Neuron (in vitro differentiated cells): ENCODE data around the gene RYR2.

Experiments used
- H2AFZ ChIP-seq: one replicate; pipeline ENCODE4 v1.6.1; 2013; ENCODE audit warnings: low read depth, mild to moderate bottlenecking, inconsistent platforms, low read length, moderate library complexity
- H3K27me3 ChIP-seq: one replicate; pipeline ENCODE4 v1.6.1; 2013; ENCODE audit warnings: low read length; ENCODE audit not compliant: insufficient read depth
- H3K36me3 ChIP-seq: one replicate; pipeline ENCODE4 v1.6.1; 2013; ENCODE audit warnings: low read length; ENCODE audit not compliant: insufficient read depth
- H3K4me1 ChIP-seq: one replicate; pipeline ENCODE4 v1.6.1; 2013; ENCODE audit warnings: low read length; ENCODE audit not compliant: insufficient read depth
- H3K4me3 ChIP-seq: 2 replicates; pipeline ENCODE4 v1.5.1; 2013; ENCODE audit warnings: mild to moderate bottlenecking, low read length, moderate library complexity
- H3K9me3 ChIP-seq: one replicate; pipeline ENCODE4 v1.6.1; 2013; ENCODE audit warnings: low read length

The RYR2 gene

GRCh38 chr1:237205400-237206064 lies 163.5 kb downstream of the RYR2 start:
- Histone ChIP-seq H3K36me3 (no peaks in the 10 kb centered on the region), H3K27me3 (peaks cover 2% of the 10 kb centered on the region), H3K4me1 (no peaks in the 10 kb centered on the region), H3K4me3 (no peak overlapping the region), H2AFZ (no peak overlapping the region), H3K9me3 (no peaks in the 10 kb centered on the region)

DNA sequence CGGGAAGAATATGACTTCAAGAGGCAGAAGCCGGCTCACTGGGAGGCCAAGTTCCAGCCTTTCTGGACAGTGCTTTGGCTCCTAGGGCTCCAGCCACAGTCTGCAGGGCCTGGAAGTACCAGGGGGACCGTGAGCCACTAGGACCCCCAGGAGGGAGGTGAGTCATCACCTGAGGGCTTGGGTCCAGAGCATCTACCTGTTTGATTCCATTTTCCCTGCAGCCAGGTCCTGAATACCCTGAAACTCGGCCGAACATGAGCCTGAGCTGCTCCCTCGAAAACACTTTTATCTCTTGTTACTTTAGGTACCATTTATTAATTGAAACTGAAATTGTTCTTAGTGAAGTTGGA lies 164.1 kb downstream of the RYR2 start:
- Histone ChIP-seq H3K27me3 (peaks cover 2% of the 10 kb centered on the region), H3K4me3 (no peak overlapping the region), H2AFZ (no peak overlapping the region), H3K9me3 (no peaks in the 10 kb centered on the region), H3K4me1 (no peaks in the 10 kb centered on the region), H3K36me3 (no peaks in the 10 kb centered on the region)

DNA sequence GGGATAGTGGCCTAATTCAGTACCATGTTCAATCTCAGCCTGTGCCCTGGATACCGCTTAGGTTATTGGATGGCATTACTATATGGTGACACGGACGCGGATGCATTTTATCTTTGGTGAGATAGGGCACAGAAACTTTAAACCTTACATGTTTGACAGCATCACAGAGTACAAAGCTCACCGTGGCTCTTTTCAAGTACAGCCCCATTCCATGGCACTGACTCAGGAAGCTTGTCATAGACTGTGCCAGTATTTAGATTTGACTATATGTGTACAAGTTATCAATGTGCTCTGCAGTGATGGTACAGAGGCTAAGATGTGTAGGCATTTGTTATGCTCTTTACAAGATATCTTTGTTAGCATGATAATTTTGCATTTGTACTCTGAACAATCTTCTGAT lies 169.0 kb downstream of the RYR2 start:
- H2AFZ ChIP-seq = no peak overlapping the region
- H3K27me3 ChIP-seq = peaks cover under 1% of the 10 kb centered on the region
- H3K36me3 ChIP-seq = no peaks in the 10 kb centered on the region
- no peaks in the 10 kb centered on the region for H3K9me3 ChIP-seq
- no peak overlapping the region for H3K4me3 ChIP-seq
- H3K4me1 ChIP-seq = no peaks in the 10 kb centered on the region

DNA sequence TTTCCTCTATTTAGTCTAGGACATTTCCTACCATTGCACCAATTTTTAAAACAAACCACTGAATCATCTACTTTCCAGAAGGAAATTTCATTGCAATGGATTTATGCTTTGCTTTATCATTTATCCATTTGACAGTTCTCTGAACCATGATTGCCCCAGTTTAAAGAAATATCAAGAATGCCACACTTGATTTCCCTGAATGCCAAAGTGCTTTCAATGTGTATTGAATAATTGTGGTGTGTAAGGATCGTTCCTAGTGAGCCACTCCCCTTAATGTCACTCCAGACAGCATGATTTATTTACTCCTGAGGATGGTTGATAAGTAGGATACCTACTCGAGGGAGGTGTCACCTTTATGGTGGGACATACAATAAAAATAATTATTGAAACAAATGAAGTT lies 169.6 kb downstream of the RYR2 start:
- Histone ChIP-seq H2AFZ (no peak overlapping the region), H3K4me1 (no peaks in the 10 kb centered on the region), H3K27me3 (no peaks in the 10 kb centered on the region), H3K9me3 (no peaks in the 10 kb centered on the region), H3K36me3 (no peaks in the 10 kb centered on the region), H3K4me3 (no peak overlapping the region)

- Histone ChIP-seq H3K36me3 (no peaks in the 10 kb centered on the region), H3K9me3 (no peaks in the 10 kb centered on the region), H2AFZ (no peak overlapping the region), H3K4me1 (no peaks in the 10 kb centered on the region), H3K27me3 (peaks cover 3% of the 10 kb centered on the region), H3K4me3 (no peak overlapping the region)
Observed at GRCh38 chr1:237219751-237220642, 178.0 kb downstream of the RYR2 start.

DNA sequence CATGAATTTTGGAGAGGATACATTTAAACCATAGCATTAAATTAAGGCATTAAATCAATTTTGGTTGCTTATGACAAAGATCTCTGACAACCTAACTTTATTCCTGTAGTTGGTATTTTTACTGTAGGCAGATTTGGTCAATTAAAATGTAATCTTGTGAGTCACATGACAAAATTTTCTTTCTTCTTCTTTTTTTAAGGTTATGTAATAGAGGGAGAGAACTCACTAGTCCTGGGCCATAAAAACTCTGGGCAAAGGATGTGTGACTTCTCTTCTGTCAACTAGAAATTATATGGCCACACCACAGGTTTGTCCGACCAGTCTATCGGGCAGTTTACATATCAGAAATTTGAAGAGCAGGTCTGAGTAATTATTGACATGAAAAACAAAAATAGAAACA lies 181.4 kb downstream of the RYR2 start:
- Histone ChIP-seq H3K4me1 (no peaks in the 10 kb centered on the region), H3K4me3 (no peak overlapping the region), H3K27me3 (no peaks in the 10 kb centered on the region), H3K9me3 (no peaks in the 10 kb centered on the region), H2AFZ (no peak overlapping the region), H3K36me3 (no peaks in the 10 kb centered on the region)

DNA sequence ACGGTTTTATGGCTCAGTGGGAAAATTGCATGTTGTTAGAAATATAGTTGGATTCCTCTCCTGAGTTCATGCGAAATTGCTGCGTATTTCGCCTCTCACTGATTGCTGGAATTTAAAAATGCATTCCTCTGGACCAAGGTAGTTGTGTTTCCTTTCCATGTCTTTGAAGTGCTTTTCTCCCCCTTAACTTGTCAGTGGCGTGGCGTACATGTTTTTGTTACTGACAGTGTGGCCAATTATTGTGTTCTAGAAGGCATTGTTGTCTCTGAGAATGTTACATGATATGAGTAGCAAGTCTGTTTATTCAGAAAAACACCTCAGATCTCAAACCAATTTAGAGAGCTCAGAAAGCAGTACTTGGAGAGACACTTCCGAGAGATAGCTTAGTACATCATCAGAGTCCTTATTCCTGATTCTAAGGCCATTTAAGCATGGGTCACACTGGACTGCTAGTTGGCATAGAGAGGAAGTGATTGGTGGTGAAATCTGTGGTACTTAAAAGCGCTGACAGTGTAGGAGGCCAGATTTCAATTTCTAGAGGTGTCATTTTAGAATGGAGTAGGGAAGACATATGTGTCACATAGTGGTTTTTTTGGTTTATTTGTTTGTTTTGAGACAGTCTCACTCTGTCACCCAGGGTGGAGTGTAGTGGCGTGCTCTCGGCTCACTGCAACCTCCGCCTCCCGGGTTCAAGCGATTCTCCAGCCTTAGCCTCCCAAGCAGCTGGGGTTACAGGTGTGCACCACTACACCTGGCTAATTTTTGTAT lies 184.4 kb downstream of the RYR2 start:
- Histone ChIP-seq H3K4me1 (no peaks in the 10 kb centered on the region), H3K27me3 (no peaks in the 10 kb centered on the region), H3K9me3 (no peaks in the 10 kb centered on the region), H3K36me3 (no peaks in the 10 kb centered on the region), H3K4me3 (no peak overlapping the region), H2AFZ (no peak overlapping the region)

DNA sequence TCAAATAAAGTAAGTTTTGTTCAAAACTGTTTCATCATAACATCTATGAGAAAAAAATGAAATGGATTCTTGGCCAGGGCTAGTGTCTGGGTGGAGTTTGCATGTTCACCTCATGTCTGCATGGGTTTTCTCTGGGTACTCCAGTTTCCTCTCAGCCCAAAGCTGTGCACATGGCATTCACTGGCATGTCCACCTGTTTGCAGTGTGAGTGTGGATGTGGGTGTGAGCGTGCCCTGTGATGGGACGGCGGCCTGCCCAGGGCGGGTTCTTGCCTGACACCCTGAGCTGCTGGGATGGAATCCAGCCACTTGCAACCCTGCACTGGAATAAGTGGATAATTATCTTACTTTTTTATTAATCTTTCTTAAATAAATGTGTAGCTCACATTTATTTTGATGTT lies 185.5 kb downstream of the RYR2 start:
- Histone ChIP-seq H3K27me3 (no peaks in the 10 kb centered on the region), H3K9me3 (no peaks in the 10 kb centered on the region), H2AFZ (no peak overlapping the region), H3K36me3 (no peaks in the 10 kb centered on the region), H3K4me3 (no peak overlapping the region), H3K4me1 (no peaks in the 10 kb centered on the region)

DNA sequence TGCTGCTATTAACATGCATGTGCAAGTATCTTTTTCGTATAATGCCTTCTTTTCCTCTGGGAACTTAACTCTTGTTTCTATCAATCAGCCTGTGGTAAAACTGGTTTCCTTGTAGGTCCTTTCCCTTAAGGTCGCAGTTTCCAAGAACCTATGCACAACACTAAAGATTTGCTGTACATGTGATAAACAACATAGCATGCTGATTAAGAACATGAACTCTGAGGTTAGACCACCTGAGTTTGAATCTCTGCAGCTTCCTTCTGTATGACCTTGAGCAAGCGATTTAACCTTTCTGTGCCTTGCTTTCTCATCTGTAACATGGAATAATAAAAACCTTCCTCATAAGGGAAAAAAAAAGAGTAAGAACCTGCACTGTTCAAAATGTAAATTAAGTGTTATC lies 186.4 kb downstream of the RYR2 start:
- Histone ChIP-seq H3K36me3 (no peaks in the 10 kb centered on the region), H3K27me3 (no peaks in the 10 kb centered on the region), H3K9me3 (no peaks in the 10 kb centered on the region), H3K4me1 (no peaks in the 10 kb centered on the region), H3K4me3 (no peak overlapping the region), H2AFZ (no peak overlapping the region)

DNA sequence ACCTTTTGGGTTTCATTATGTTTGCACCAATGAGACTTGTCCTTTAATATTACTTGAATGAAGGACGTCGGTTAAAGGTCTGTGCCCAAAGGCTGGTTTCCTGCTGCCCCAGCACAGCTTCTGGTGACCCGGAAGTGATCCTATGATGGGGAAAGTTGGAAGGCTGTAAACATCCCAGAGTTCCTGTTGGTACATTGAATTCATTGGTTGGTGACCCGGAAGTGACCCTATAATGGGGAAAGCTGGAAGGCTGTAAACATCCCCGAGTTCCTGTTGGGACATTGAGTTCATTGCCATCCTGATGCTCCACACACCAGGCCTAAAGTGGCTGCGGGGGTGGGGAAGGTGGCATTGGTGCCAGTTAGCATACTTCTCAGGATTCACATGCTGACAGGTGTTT lies 187.3 kb downstream of the RYR2 start:
- Histone ChIP-seq H3K36me3 (no peaks in the 10 kb centered on the region), H2AFZ (no peak overlapping the region), H3K9me3 (no peaks in the 10 kb centered on the region), H3K27me3 (no peaks in the 10 kb centered on the region), H3K4me1 (no peaks in the 10 kb centered on the region), H3K4me3 (no peak overlapping the region)

DNA sequence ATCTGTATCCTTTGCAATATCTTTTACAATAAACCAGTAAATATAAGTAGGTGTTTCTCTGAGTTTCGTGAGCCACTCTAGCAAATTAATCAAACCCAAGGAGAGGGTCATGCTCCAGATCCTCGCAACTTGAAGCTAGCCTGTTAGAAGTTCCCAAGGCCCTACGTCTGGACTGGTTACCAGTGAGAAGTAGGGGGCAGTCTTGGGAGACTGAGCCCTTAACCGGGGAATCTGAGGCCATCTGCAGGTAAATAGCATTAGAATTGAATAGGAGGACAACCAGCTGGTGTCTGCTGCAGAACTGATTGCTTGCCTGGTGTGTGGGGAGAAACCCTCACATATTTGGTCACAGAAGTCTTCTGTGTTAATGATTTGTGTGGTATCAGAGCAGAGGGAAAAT lies 190.5 kb downstream of the RYR2 start:
- Histone ChIP-seq H3K9me3 (no peaks in the 10 kb centered on the region), H3K4me3 (no peak overlapping the region), H3K36me3 (no peaks in the 10 kb centered on the region), H3K4me1 (no peaks in the 10 kb centered on the region), H3K27me3 (no peaks in the 10 kb centered on the region), H2AFZ (no peak overlapping the region)

DNA sequence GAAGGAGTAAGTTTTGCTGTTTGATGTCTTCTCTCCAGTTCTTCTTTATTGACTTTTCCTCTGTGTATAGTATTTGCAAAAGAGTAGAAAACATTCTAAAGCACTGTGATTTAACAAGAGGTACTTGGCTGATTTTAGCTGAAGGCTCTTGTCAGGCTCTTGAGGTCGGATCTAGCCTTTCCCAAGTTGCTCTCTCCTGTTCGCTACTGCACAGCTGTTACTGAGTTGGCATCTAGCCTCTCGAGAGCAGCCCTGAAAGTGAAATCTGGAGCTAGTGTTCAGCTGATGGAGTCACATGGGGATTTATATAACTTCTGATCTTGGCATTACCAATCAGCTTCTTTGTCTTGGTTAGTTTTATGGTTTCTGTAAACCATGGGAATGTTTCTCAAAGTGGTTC lies 193.1 kb downstream of the RYR2 start:
- Histone ChIP-seq H2AFZ (no peak overlapping the region), H3K4me1 (no peaks in the 10 kb centered on the region), H3K27me3 (no peaks in the 10 kb centered on the region), H3K4me3 (no peak overlapping the region), H3K36me3 (no peaks in the 10 kb centered on the region), H3K9me3 (no peaks in the 10 kb centered on the region)

DNA sequence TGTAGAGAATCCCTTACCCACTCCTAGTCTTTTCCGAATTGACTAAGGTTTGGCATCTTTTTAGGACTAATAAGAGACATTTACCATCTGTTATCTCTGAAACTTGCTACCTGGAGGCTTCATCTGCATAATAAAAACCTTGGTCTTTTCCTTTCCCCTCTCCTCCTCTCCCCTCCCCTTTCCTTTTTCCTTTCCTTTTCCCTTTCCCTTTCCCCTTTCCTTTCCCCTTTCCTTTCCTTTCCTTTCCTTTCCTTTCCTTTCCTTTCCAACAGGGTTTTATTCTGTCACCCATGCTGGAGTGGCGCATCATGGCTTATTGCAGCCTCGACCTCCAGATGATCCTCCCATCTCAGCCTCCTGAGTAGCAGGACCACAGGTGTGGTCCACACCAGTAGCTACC lies 195.7 kb downstream of the RYR2 start:
- H3K27me3 ChIP-seq = no peaks in the 10 kb centered on the region
- no peaks in the 10 kb centered on the region for H3K36me3 ChIP-seq
- peaks cover 17% of the 10 kb centered on the region for H3K4me1 ChIP-seq
- H3K4me3 ChIP-seq = no peak overlapping the region
- no peaks in the 10 kb centered on the region for H3K9me3 ChIP-seq
- no peak overlapping the region for H2AFZ ChIP-seq
